GM12878 (cell line): Measurements from ENCODE around the gene TULP4. TPM values are rescaled to one million over a fixed set of nuclear protein-coding genes. Genes with fewer than 3 reads are reported as not detected.
A peak's percentile ranks its signal among the peaks of the same experiment; 100 is the strongest.

Experiments
- ATF7 ChIP-seq: fragments of 450-650 bp; IDR thresholded peaks from 2 replicates; pipeline ENCODE4 v1.6.1; 2016; ENCODE audit warnings: low read depth, mild to moderate bottlenecking
- BACH1 ChIP-seq: fragments of 450-650 bp; IDR thresholded peaks from 2 replicates; pipeline ENCODE4 v1.6.1; 2017; ENCODE audit warnings: mild to moderate bottlenecking, borderline replicate concordance
- CBFB ChIP-seq: IDR thresholded peaks from 2 replicates; pipeline ENCODE4 v1.6.1; 2016; ENCODE audit warnings: antibody characterized with exemption, low read depth
- CBX5 ChIP-seq: sonication (generic); IDR thresholded peaks from 2 replicates; pipeline ENCODE4 v1.6.1; 2016; ENCODE audit warnings: low read depth, moderate library complexity, mild to moderate bottlenecking, inconsistent platforms
- CHD2 ChIP-seq: IDR thresholded peaks from 2 replicates; pipeline ENCODE4 v1.6.1; 2011; ENCODE audit warnings: low read depth, low read length, improper control_type of control experiment, borderline replicate concordance
- CREB1 ChIP-seq: IDR thresholded peaks from 2 replicates; pipeline ENCODE4 v1.6.1; 2012; ENCODE audit warnings: low read depth, mild to moderate bottlenecking, inconsistent platforms
- CREM ChIP-seq: IDR thresholded peaks from 2 replicates; pipeline ENCODE4 v1.6.1; 2014; ENCODE audit warnings: antibody characterized with exemption, low read depth
- EED ChIP-seq: sonication (generic); IDR thresholded peaks from 2 replicates; pipeline ENCODE4 v1.6.1; 2016; ENCODE audit warnings: antibody characterized with exemption, low read depth
- EGR1 ChIP-seq, 2 experiments: IDR thresholded peaks; 1 replicate in 1 of 2; 2 replicates in 1 of 2; pipeline ENCODE4 v1.6.1; 2011 to 2012; ENCODE audit warnings: low read depth in 2 of 2, low read length in 2 of 2, borderline replicate concordance in 1 of 2, mild to moderate bottlenecking in 1 of 2, moderate library complexity in 1 of 2
- KAT2A ChIP-seq: conservative IDR thresholded peaks from 2 replicates; pipeline ENCODE4 v1.6.1; 2011; ENCODE audit warnings: low read depth, low read length; ENCODE audit not compliant: control insufficient read depth
- NFIC ChIP-seq: IDR thresholded peaks from 2 replicates; pipeline ENCODE4 v1.6.1; 2012; ENCODE audit warnings: low read depth, mild to moderate bottlenecking, inconsistent platforms, low read length, moderate library complexity
- POLR2AphosphoS5 ChIP-seq: IDR thresholded peaks from 2 replicates; pipeline ENCODE4 v1.6.1; 2011; ENCODE audit warnings: mild to moderate bottlenecking, low read length, inconsistent platforms
- RB1 ChIP-seq: fragments of 450-650 bp; formaldehyde crosslinking; IDR thresholded peaks from 2 replicates; pipeline ENCODE4 v1.6.1; 2017; ENCODE audit warnings: mild to moderate bottlenecking, borderline replicate concordance
- SMAD1 ChIP-seq: fragments of 450-650 bp; IDR thresholded peaks from 2 replicates; pipeline ENCODE4 v1.6.1; 2018; ENCODE audit warnings: mild to moderate bottlenecking, low read depth; ENCODE audit not compliant: partially characterized antibody
- TAF1 ChIP-seq: IDR thresholded peaks from 2 replicates; pipeline ENCODE4 v1.6.1; 2011; ENCODE audit warnings: mild to moderate bottlenecking, low read depth, low read length, borderline replicate concordance
- TARDBP ChIP-seq: IDR thresholded peaks from 2 replicates; pipeline ENCODE4 v1.6.1; 2016; ENCODE audit warnings: borderline replicate concordance
- TCF3 ChIP-seq: IDR thresholded peaks from 2 replicates; pipeline ENCODE4 v1.6.1; 2012; ENCODE audit warnings: low read depth, mild to moderate bottlenecking, low read length, borderline replicate concordance; ENCODE audit not compliant: insufficient read depth
- USF1 ChIP-seq: IDR thresholded peaks from 2 replicates; pipeline ENCODE4 v1.6.1; 2011; ENCODE audit warnings: borderline replicate concordance, low read depth, mild to moderate bottlenecking, moderate library complexity, mixed read lengths, low read length; ENCODE audit not compliant: insufficient read depth; ENCODE audit errors: extremely low read length
- YY1 ChIP-seq: IDR thresholded peaks from 2 replicates; pipeline ENCODE4 v1.6.1; 2011; ENCODE audit warnings: low read depth, mild to moderate bottlenecking, low read length
- ZNF217 ChIP-seq: fragments of 450-650 bp; IDR thresholded peaks from 2 replicates; pipeline ENCODE4 v1.6.1; 2017; ENCODE audit warnings: antibody characterized with exemption, mild to moderate bottlenecking
- ZNF274 ChIP-seq: IDR thresholded peaks from one replicate; pipeline ENCODE4 v1.8.0; 2011; ENCODE audit not compliant: insufficient read length, insufficient read depth
- ZNF384 ChIP-seq: IDR thresholded peaks from 2 replicates; pipeline ENCODE4 v1.6.1; 2012; ENCODE audit warnings: low read depth, mild to moderate bottlenecking, low read length, improper control_type of control experiment, borderline replicate concordance
- polyA plus RNA-seq, 11 experiments: library from polyadenylated mRNA; depleted of rRNA in 4 of 11; unstranded in 6 of 11; stranded (reverse) in 5 of 11; fragments of >200 nt; fragmentation: Nextera tagmentation in 4 of 11; fragmentation: Illumina TruSeq in 1 of 11; extraction: Ambion mirVana in 4 of 11; extraction: Trizol in 1 of 11; gene quantifications; 1 replicate in 1 of 11; 2 replicates in 10 of 11; pipeline versions ENCODE4 v1.2.1 to v1.2.3, GENCODE V29; 2011 to 2016; ENCODE audit warnings: inconsistent platforms in 2 of 11, missing spikeins in 2 of 11, low read depth in 1 of 11
- total RNA-seq, 4 experiments: library from RNA; depleted of rRNA in 3 of 4; stranded (reverse); fragments of >200 nt in 3 of 4; fragmentation: Illumina TruSeq in 1 of 4; extraction: Trizol in 1 of 4; gene quantifications; 2 replicates each; pipeline versions ENCODE4 v1.2.1 to v1.2.3, GENCODE V29; 2013 to 2021
- TF ChIP-seq, protein P1 (sequence below): IDR thresholded peaks from 2 replicates; pipeline ENCODE4 v1.6.1; 2012; ENCODE audit warnings: low read length, inconsistent platforms
- TF ChIP-seq, protein P2 (sequence below): fragments of 450-650 bp; formaldehyde crosslinking; IDR thresholded peaks from 2 replicates; pipeline ENCODE4 v1.4.0; 2020; ENCODE audit warnings: mild to moderate bottlenecking, moderate library complexity
- TF ChIP-seq, protein P3 (sequence below), 3 experiments: IDR thresholded peaks in 2 of 3; conservative IDR thresholded peaks in 1 of 3; 2 replicates each; pipeline ENCODE4 v1.5.1; 2011; ENCODE audit warnings: low read depth in 3 of 3, low read length in 3 of 3, mild to moderate bottlenecking in 3 of 3, control low read depth in 2 of 3, moderate library complexity in 2 of 3, inconsistent platforms in 1 of 3, mixed read lengths in 1 of 3; ENCODE audit not compliant: control insufficient read depth in 2 of 3, insufficient read depth in 1 of 3; ENCODE audit errors: extremely low read depth in 1 of 3

Gene TULP4
- total and polyA plus RNA-seq, 10 of the 15 experiments (the other 5 are each of a cell fraction or from before 2014, with no cell fraction given), result 0.73 to 31.8 (median 14.0) TPM

- TF ChIP-seq POLR2AphosphoS5 (no peak), CBFB (no peak), TAF1 (no peak), USF1 (no peak), NFIC (no peak; the same call in 1 of the 2 replicates), CREB1 (no peak), TARDBP (no peak), SMAD1 (no peak), EGR1 (IDR thresholded peaks at IDR 0.05; ENCODE audit: borderline replicate concordance in 1 of 2, low read depth in 2 of 2, low read length in 2 of 2) (no peak), BACH1 (no peak), ZNF217 (no peak), ATF7 (0 out of 2 replicates have a peak, but pooled peaks have one; percentile 15), CREM (0 out of 2 replicates have a peak, but pooled peaks have one; percentile 12), ZNF274 (no peak), ZNF384 (peak; percentile 33; the same call in 1 of the 2 replicates), RB1 (no peak), CBX5 (0 out of 2 replicates have a peak, but pooled peaks have one; percentile 66), CHD2 (0 out of 2 replicates have a peak, but pooled peaks have one; percentile 22), KAT2A (no peak), EED (no peak), YY1 (peak; percentile 34; the same call in 1 of the 2 replicates), TCF3 (no peak)
- TF ChIP-seq, protein P1, sequence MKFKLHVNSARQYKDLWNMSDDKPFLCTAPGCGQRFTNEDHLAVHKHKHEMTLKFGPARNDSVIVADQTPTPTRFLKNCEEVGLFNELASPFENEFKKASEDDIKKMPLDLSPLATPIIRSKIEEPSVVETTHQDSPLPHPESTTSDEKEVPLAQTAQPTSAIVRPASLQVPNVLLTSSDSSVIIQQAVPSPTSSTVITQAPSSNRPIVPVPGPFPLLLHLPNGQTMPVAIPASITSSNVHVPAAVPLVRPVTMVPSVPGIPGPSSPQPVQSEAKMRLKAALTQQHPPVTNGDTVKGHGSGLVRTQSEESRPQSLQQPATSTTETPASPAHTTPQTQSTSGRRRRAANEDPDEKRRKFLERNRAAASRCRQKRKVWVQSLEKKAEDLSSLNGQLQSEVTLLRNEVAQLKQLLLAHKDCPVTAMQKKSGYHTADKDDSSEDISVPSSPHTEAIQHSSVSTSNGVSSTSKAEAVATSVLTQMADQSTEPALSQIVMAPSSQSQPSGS, result no peak
- TF ChIP-seq, protein P2, sequence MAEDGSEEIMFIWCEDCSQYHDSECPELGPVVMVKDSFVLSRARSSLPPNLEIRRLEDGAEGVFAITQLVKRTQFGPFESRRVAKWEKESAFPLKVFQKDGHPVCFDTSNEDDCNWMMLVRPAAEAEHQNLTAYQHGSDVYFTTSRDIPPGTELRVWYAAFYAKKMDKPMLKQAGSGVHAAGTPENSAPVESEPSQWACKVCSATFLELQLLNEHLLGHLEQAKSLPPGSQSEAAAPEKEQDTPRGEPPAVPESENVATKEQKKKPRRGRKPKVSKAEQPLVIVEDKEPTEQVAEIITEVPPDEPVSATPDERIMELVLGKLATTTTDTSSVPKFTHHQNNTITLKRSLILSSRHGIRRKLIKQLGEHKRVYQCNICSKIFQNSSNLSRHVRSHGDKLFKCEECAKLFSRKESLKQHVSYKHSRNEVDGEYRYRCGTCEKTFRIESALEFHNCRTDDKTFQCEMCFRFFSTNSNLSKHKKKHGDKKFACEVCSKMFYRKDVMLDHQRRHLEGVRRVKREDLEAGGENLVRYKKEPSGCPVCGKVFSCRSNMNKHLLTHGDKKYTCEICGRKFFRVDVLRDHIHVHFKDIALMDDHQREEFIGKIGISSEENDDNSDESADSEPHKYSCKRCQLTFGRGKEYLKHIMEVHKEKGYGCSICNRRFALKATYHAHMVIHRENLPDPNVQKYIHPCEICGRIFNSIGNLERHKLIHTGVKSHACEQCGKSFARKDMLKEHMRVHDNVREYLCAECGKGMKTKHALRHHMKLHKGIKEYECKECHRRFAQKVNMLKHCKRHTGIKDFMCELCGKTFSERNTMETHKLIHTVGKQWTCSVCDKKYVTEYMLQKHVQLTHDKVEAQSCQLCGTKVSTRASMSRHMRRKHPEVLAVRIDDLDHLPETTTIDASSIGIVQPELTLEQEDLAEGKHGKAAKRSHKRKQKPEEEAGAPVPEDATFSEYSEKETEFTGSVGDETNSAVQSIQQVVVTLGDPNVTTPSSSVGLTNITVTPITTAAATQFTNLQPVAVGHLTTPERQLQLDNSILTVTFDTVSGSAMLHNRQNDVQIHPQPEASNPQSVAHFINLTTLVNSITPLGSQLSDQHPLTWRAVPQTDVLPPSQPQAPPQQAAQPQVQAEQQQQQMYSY (CRISPR knock-in tag), result no peak
- TF ChIP-seq, protein P3, sequence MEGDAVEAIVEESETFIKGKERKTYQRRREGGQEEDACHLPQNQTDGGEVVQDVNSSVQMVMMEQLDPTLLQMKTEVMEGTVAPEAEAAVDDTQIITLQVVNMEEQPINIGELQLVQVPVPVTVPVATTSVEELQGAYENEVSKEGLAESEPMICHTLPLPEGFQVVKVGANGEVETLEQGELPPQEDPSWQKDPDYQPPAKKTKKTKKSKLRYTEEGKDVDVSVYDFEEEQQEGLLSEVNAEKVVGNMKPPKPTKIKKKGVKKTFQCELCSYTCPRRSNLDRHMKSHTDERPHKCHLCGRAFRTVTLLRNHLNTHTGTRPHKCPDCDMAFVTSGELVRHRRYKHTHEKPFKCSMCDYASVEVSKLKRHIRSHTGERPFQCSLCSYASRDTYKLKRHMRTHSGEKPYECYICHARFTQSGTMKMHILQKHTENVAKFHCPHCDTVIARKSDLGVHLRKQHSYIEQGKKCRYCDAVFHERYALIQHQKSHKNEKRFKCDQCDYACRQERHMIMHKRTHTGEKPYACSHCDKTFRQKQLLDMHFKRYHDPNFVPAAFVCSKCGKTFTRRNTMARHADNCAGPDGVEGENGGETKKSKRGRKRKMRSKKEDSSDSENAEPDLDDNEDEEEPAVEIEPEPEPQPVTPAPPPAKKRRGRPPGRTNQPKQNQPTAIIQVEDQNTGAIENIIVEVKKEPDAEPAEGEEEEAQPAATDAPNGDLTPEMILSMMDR (IDR thresholded peaks at IDR 0.05 in 2 of 3, conservative IDR thresholded peaks at IDR 0.05 in 1 of 3; ENCODE audit: control insufficient read depth in 2 of 3, extremely low read depth in 1 of 3, insufficient read depth in 1 of 3, low read depth in 3 of 3, low read length in 3 of 3), result no peak
Measured at GRCh38 chr6:158290659-158291058, 21.6 kb upstream of the TULP4 start (continued).
